H1 (cell line): Measurements from ENCODE around the gene ARHGAP25. TPM values are rescaled to one million over a fixed set of nuclear protein-coding genes. Genes with fewer than 3 reads are reported as not detected.

Experiments used
- CTCF ChIA-PET: fragments of 300-600 bp; sonication (Branson Sonifier 250); formaldehyde crosslinking; loops from one replicate; lab custom pipeline; 2021; ENCODE audit not compliant: partially characterized antibody; lab: Charles Lee
- POLR2A ChIA-PET: fragments of 300-600 bp; sonication (Branson Sonifier 250); formaldehyde crosslinking; loops from one replicate; lab custom pipeline; 2021; ENCODE audit warnings: inconsistent platforms; ENCODE audit not compliant: partially characterized antibody; lab: Charles Lee
- DNase-seq, 2 experiments: peaks; one replicate each; pipeline versions ENCODE4 v3.0.0 to v3.0.0-alpha.2; 2010 to 2022; ENCODE audit warnings: low spot score in 2 of 2, low read depth in 1 of 2, mixed read lengths in 1 of 2
- FAIRE-seq: peaks from 2 replicates; lab custom pipeline; 2011; peaks lifted over from hg19 to GRCh38; lab: Jason Lieb, UNC
- H2AFZ ChIP-seq: 2 replicates; pipeline ENCODE4 v1.8.1; 2012; ENCODE audit warnings: low read length, inconsistent platforms
- H2AK5ac ChIP-seq: 2 replicates; pipeline ENCODE4 v1.6.1; 2013; ENCODE audit warnings: low read depth, low read length
- H2BK120ac ChIP-seq: replicated peaks from 2 replicates; pipeline ENCODE3; 2013; ENCODE audit warnings: low read depth, low read length, inconsistent platforms
- H2BK12ac ChIP-seq: 2 replicates; pipeline ENCODE4 v1.6.1; 2013; ENCODE audit warnings: low read depth, low read length
- H2BK15ac ChIP-seq: 2 replicates; pipeline ENCODE4 v1.6.1; 2013; ENCODE audit warnings: low read length
- H2BK20ac ChIP-seq: 2 replicates; pipeline ENCODE4 v1.6.1; 2013; ENCODE audit warnings: low read length
- H2BK5ac ChIP-seq: 2 replicates; pipeline ENCODE4 v1.6.1; 2013; ENCODE audit warnings: low read depth, low read length
- H3K14ac ChIP-seq: 2 replicates; pipeline ENCODE4 v1.6.1; 2013; ENCODE audit warnings: inconsistent platforms; ENCODE audit not compliant: insufficient read length
- H3K18ac ChIP-seq: 2 replicates; pipeline ENCODE4 v1.6.1; 2013; ENCODE audit warnings: low read length; ENCODE audit errors: extremely low read depth
- H3K23ac ChIP-seq: 2 replicates; pipeline ENCODE4 v1.6.1; 2013; ENCODE audit warnings: inconsistent platforms; ENCODE audit not compliant: insufficient read length
- H3K23me2 ChIP-seq: 2 replicates; pipeline ENCODE4 v1.6.1; 2013; ENCODE audit warnings: low read depth, low read length
- H3K27ac ChIP-seq: 2 replicates; pipeline ENCODE4 v1.6.1; 2011; ENCODE audit warnings: low read depth, low read length, inconsistent platforms
- H3K27me3 ChIP-seq, 4 experiments: replicated peaks in 1 of 4; 1 replicate in 1 of 4; 2 replicates in 3 of 4; pipeline versions ENCODE4 v1.6.1 to v1.8.1; 2011 to 2013; ENCODE audit warnings: low read length in 3 of 4, mild to moderate bottlenecking in 3 of 4, inconsistent platforms in 2 of 4, mixed read lengths in 2 of 4, moderate library complexity in 1 of 4; ENCODE audit not compliant: control insufficient read depth in 3 of 4, insufficient read depth in 3 of 4; ENCODE audit errors: extremely low read depth in 1 of 4
- H3K36me3 ChIP-seq, 4 experiments: 2 replicates each; pipeline versions ENCODE4 v1.6.1 to v1.8.1; 2011 to 2013; ENCODE audit warnings: mild to moderate bottlenecking in 4 of 4, low read length in 3 of 4, moderate library complexity in 2 of 4, control low read depth in 1 of 4, inconsistent platforms in 1 of 4; ENCODE audit not compliant: insufficient read depth in 4 of 4, control insufficient read depth in 2 of 4
- H3K4ac ChIP-seq: replicated peaks from 2 replicates; pipeline ENCODE3; 2013; ENCODE audit warnings: low read length, low read depth, mixed read lengths, inconsistent platforms; ENCODE audit not compliant: insufficient read length
- H3K4me1 ChIP-seq, 4 experiments: replicated peaks in 1 of 4; 1 replicate in 1 of 4; 2 replicates in 3 of 4; pipeline versions ENCODE4 v1.6.1 to v1.8.1; 2011 to 2013; ENCODE audit warnings: low read length in 3 of 4, inconsistent platforms in 2 of 4, mixed read lengths in 1 of 4; ENCODE audit not compliant: insufficient read depth in 4 of 4, control insufficient read depth in 3 of 4
- H3K4me2 ChIP-seq, 2 experiments: 2 replicates each; pipeline versions ENCODE4 v1.6.1 to v1.8.1; 2011 to 2013; ENCODE audit warnings: low read depth in 2 of 2, low read length in 2 of 2, control low read depth in 1 of 2, inconsistent platforms in 1 of 2, mild to moderate bottlenecking in 1 of 2; ENCODE audit not compliant: insufficient read depth in 1 of 2
- H3K4me3 ChIP-seq, 4 experiments: fragments of 200-600, 300-600 bp in 1 of 4; sonication (generic), shearing (Covaris generic), sonication (Bioruptor Twin) in 1 of 4; 2 replicates each; pipeline versions ENCODE4 v1.5.1 to v1.8.1; 2011 to 2016; ENCODE audit warnings: low read length in 4 of 4, low read depth in 3 of 4, control low read depth in 2 of 4, inconsistent platforms in 2 of 4, mild to moderate bottlenecking in 2 of 4, mixed read lengths in 1 of 4, moderate library complexity in 1 of 4; ENCODE audit not compliant: insufficient read depth in 2 of 4; ENCODE audit errors: extremely low read depth in 1 of 4
- H3K56ac ChIP-seq: replicated peaks from 2 replicates; pipeline ENCODE3; 2013; ENCODE audit warnings: low read depth, mild to moderate bottlenecking, mixed read lengths, low read length, inconsistent platforms; ENCODE audit not compliant: insufficient read length
- H3K79me1 ChIP-seq: 2 replicates; pipeline ENCODE4 v1.6.1; 2013; ENCODE audit warnings: low read depth, low read length, control low read depth
- H3K79me2 ChIP-seq, 2 experiments: 2 replicates each; pipeline versions ENCODE4 v1.6.1 to v1.8.1; 2012 to 2013; ENCODE audit warnings: low read length in 2 of 2, mild to moderate bottlenecking in 2 of 2, inconsistent platforms in 1 of 2; ENCODE audit not compliant: insufficient read depth in 2 of 2, control insufficient read depth in 1 of 2
- H3K9ac ChIP-seq, 4 experiments: replicated peaks in 1 of 4; 1 replicate in 1 of 4; 2 replicates in 3 of 4; pipeline versions ENCODE4 v1.6.1 to v1.8.1; 2011 to 2013; ENCODE audit warnings: low read depth in 3 of 4, low read length in 3 of 4, control low read depth in 2 of 4, mild to moderate bottlenecking in 2 of 4, moderate library complexity in 2 of 4, inconsistent platforms in 1 of 4; ENCODE audit errors: extremely low read depth in 1 of 4
- H3K9me3 ChIP-seq, 2 experiments: 2 replicates each; pipeline versions ENCODE4 v1.6.1 to v1.8.1; 2012 to 2013; ENCODE audit warnings: mild to moderate bottlenecking in 2 of 2, moderate library complexity in 2 of 2, control low read depth in 1 of 2, inconsistent platforms in 1 of 2, low read depth in 1 of 2, low read length in 1 of 2, mixed read lengths in 1 of 2; ENCODE audit not compliant: insufficient read depth in 2 of 2
- H4K20me1 ChIP-seq, 2 experiments: replicated peaks in 1 of 2; 2 replicates each; pipeline versions ENCODE3 to v1.8.1; 2011 to 2013; ENCODE audit warnings: inconsistent platforms in 2 of 2, low read length in 2 of 2, mild to moderate bottlenecking in 1 of 2; ENCODE audit not compliant: insufficient read depth in 2 of 2, control insufficient read depth in 1 of 2
- H4K5ac ChIP-seq: 2 replicates; pipeline ENCODE4 v1.6.1; 2013; ENCODE audit warnings: low read length, low read depth, mixed read lengths, inconsistent platforms; ENCODE audit not compliant: insufficient read length
- H4K8ac ChIP-seq: 2 replicates; pipeline ENCODE4 v1.8.0; 2013; ENCODE audit warnings: mild to moderate bottlenecking, moderate library complexity, low read length, inconsistent platforms; ENCODE audit not compliant: insufficient read depth; ENCODE audit errors: extremely low read depth
- H4K91ac ChIP-seq: replicated peaks from 2 replicates; pipeline ENCODE3; 2013; ENCODE audit warnings: low read length, mixed read lengths, inconsistent platforms; ENCODE audit not compliant: insufficient read length
- BRCA1 ChIP-seq: IDR thresholded peaks from 2 replicates; pipeline ENCODE4 v1.6.1; 2012; ENCODE audit warnings: low read depth, low read length, improper control_type of control experiment
- CEBPB ChIP-seq: IDR thresholded peaks from 2 replicates; pipeline ENCODE4 v1.6.1; 2012; ENCODE audit warnings: low read depth, low read length
- EGR1 ChIP-seq: IDR thresholded peaks from 2 replicates; pipeline ENCODE4 v1.6.1; 2011; ENCODE audit warnings: low read depth, low read length, borderline replicate concordance
- JUN ChIP-seq: IDR thresholded peaks from 2 replicates; pipeline ENCODE4 v1.6.1; 2011; ENCODE audit warnings: low read depth, mild to moderate bottlenecking, improper control_type of control experiment, low read length
- MAFK ChIP-seq: IDR thresholded peaks from 2 replicates; pipeline ENCODE4 v1.6.1; 2012; ENCODE audit warnings: low read depth, mild to moderate bottlenecking, improper control_type of control experiment, low read length
- POLR2A ChIP-seq, 2 experiments: IDR thresholded peaks; 1 replicate in 1 of 2; 2 replicates in 1 of 2; pipeline ENCODE4 v1.6.1; 2011; ENCODE audit warnings: low read depth in 2 of 2, low read length in 2 of 2, mild to moderate bottlenecking in 2 of 2; ENCODE audit errors: control extremely low read depth in 1 of 2
- SAP30 ChIP-seq: fragments of 300-600 bp; sonication (generic); IDR thresholded peaks from 2 replicates; pipeline ENCODE4 v1.7.1; 2012; ENCODE audit warnings: low read length, moderate library complexity, mild to moderate bottlenecking, inconsistent platforms; ENCODE audit not compliant: insufficient read depth, insufficient replicate concordance
- YY1 ChIP-seq: IDR thresholded peaks from 2 replicates; pipeline ENCODE4 v1.6.1; 2011; ENCODE audit warnings: low read depth, mild to moderate bottlenecking, low read length
- ZNF274 ChIP-seq: IDR thresholded peaks from 2 replicates; pipeline ENCODE4 v1.7.0; 2012; ENCODE audit warnings: low read length, borderline replicate concordance; ENCODE audit errors: extremely low read depth
- WGBS, 2 experiments: shearing (Covaris generic) in 1 of 2; methylation state at CpG; one replicate each; pipeline versions ENCODE4 v1.1.6 to v1.1.7; 2013 to 2015; ENCODE audit warnings: low lambda C conversion rate in 2 of 2, mixed read lengths in 2 of 2, inconsistent platforms in 1 of 2, low coverage in 1 of 2, missing lambda C conversion rate in 1 of 2; ENCODE audit not compliant: insufficient replicate concordance in 2 of 2, insufficient coverage in 1 of 2, insufficient read length in 1 of 2; ENCODE audit errors: extremely low coverage in 1 of 2, missing lambda C conversion rate in 1 of 2; 5-methylcytosine and 5-hydroxymethylcytosine counted together
- polyA plus RNA-seq, 7 experiments: library from polyadenylated mRNA; depleted of rRNA in 3 of 7; stranded (reverse) in 5 of 7; unstranded in 2 of 7; fragments of >200 nt in 5 of 7; fragments of 200-250 nt in 2 of 7; gene quantifications; 1 replicate in 5 of 7; 2 replicates in 1 of 7; 4 replicates in 1 of 7; pipeline versions ENCODE4 v1.2.1 to v1.2.3, GENCODE V29; 2011 to 2013; ENCODE audit warnings: missing spikeins in 2 of 7, mixed read lengths in 2 of 7
- total RNA-seq: library from RNA; stranded (reverse); fragmentation: NEBNext Ultra II Directional; extraction: Animal tissue kit (Norgen Biotek cat#: 25700); gene quantifications from 2 replicates; pipeline ENCODE4 v1.2.1, GENCODE V29; 2021
- TF ChIP-seq, protein P1 (sequence below): IDR thresholded peaks from 2 replicates; pipeline ENCODE4 v1.6.1; 2012; ENCODE audit warnings: inconsistent platforms
- TF ChIP-seq, protein P2 (sequence below): IDR thresholded peaks from 2 replicates; pipeline ENCODE4 v1.6.1; 2011; ENCODE audit warnings: low read depth, mild to moderate bottlenecking, low read length; ENCODE audit not compliant: insufficient read depth

ARHGAP25 gene
- total and polyA plus RNA-seq, 2 of the 8 experiments (the other 6 are each of a cell fraction or from before 2014, with no cell fraction given): 1.00 to 1.2 TPM

DNA sequence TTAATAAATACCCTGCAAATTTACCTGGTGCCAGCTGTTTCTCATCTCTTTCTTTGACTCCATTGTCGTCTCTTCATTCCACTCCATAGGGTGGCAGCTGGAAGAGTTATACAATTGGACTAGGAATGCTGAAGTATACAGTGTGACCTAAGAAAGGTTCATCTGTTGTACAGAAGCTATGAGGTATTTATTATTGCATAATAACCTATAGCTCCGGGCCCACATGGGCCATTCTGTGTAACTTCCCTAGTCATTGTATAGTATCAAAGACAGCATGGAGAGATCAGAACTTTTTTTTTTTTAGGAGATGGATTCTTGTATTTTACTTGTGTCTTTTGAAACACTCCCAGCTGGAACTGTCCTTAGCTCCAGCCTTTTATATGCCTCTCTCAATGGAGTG lies 110.4 kb downstream of the ARHGAP25 start:
- H3K18ac ChIP-seq: no peak overlapping the region
- H3K56ac ChIP-seq: no peak overlapping the region
- H4K5ac ChIP-seq: no peak overlapping the region
- no peak overlapping the region for H2BK12ac ChIP-seq
- no peak overlapping the region for H2BK15ac ChIP-seq
- WGBS, 2 experiments: 83% methylated on average over 2 of the region's 2 CpGs; no CpG with 5 or more reads in 1 of the 2 experiments
- H3K36me3 ChIP-seq: no peaks in the 10 kb centered on the region
- no peaks in the 10 kb centered on the region for H3K4me1 ChIP-seq
- H3K23ac ChIP-seq: no peak overlapping the region
- no peak overlapping the region for H3K9ac ChIP-seq
- FAIRE-seq: no peak
- H4K91ac ChIP-seq: no peak overlapping the region
- CTCF ChIA-PET: interaction anchor here (0.6 to 13.2 kb wide), 13 partner anchors 8 to 353 kb away, joined by 3 to 113 read pairs (median 5); no protein-coding TSS in a partner anchor
- no peak overlapping the region for H3K4me3 ChIP-seq
- H3K27me3 ChIP-seq: no peaks in the 10 kb centered on the region; a peak in 1 of 7 replicates
- no peak overlapping the region for H3K4ac ChIP-seq
- H4K20me1 ChIP-seq: no peaks in the 10 kb centered on the region
- no peak overlapping the region for H2BK20ac ChIP-seq
- no peaks in the 10 kb centered on the region for H3K23me2 ChIP-seq
- no peaks in the 10 kb centered on the region for H3K79me2 ChIP-seq
- H2BK120ac ChIP-seq: no peak overlapping the region
- H3K14ac ChIP-seq: no peak overlapping the region
- H2BK5ac ChIP-seq: no peak overlapping the region
- H2AFZ ChIP-seq: no peak overlapping the region
- peaks cover 3 to 4% of the 10 kb centered on the region in 2 experiments; a peak in 1 of 4 replicates for H3K9me3 ChIP-seq
- no peak overlapping the region for H3K27ac ChIP-seq
- H3K79me1 ChIP-seq: no peaks in the 10 kb centered on the region
- POLR2A ChIA-PET: no interaction called here
- H4K8ac ChIP-seq: no peak overlapping the region
- TF ChIP-seq, protein P1, sequence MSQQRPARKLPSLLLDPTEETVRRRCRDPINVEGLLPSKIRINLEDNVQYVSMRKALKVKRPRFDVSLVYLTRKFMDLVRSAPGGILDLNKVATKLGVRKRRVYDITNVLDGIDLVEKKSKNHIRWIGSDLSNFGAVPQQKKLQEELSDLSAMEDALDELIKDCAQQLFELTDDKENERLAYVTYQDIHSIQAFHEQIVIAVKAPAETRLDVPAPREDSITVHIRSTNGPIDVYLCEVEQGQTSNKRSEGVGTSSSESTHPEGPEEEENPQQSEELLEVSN: no peak
- TF ChIP-seq POLR2A (IDR thresholded peaks at IDR 0.05; ENCODE audit: control extremely low read depth in 1 of 2, low read depth in 2 of 2, low read length in 2 of 2): no peak
- no peak for TF ChIP-seq JUN
- TF ChIP-seq BRCA1: no peak
- no peak for TF ChIP-seq EGR1
- no peak for TF ChIP-seq CEBPB
- no peak for TF ChIP-seq SAP30
- TF ChIP-seq, protein P2, sequence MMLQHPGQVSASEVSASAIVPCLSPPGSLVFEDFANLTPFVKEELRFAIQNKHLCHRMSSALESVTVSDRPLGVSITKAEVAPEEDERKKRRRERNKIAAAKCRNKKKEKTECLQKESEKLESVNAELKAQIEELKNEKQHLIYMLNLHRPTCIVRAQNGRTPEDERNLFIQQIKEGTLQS: no peak
- no peak for TF ChIP-seq YY1
- no peak for TF ChIP-seq MAFK
- no peak for TF ChIP-seq ZNF274
- DNase-seq: no peak
- no peak overlapping the region for H2AK5ac ChIP-seq
- no peak overlapping the region for H3K4me2 ChIP-seq
